ENCODE measurements around the gene CCDC50.

CCDC50 gene

GRCh38 chr3:191347228-191347627 is 18.0 kb downstream of the CCDC50 start:
- DNase-seq (ENCODE audit: low read depth in 2 of 2): no peak

- no peak for DNase-seq (ENCODE audit: low read depth in 2 of 2)
Observed at GRCh38 chr3:191348098-191348497, 18.9 kb downstream of the CCDC50 start.

- no peak for DNase-seq (ENCODE audit: low read depth in 2 of 2)
Observed at GRCh38 chr3:191350396-191351090, 21.3 kb downstream of the CCDC50 start.

- no peak for DNase-seq (ENCODE audit: low read depth in 2 of 2)
Observed at GRCh38 chr3:191352014-191352413, 22.8 kb downstream of the CCDC50 start.

- no peak for DNase-seq (ENCODE audit: low read depth in 2 of 2)
Observed at GRCh38 chr3:191353022-191353777, 24.0 kb downstream of the CCDC50 start.

GRCh38 chr3:191355406-191355805 is 26.2 kb downstream of the CCDC50 start:
- no peak for DNase-seq (ENCODE audit: low read depth in 2 of 2)

GRCh38 chr3:191356631-191357439 is 27.6 kb downstream of the CCDC50 start:
- no peak for DNase-seq (ENCODE audit: low read depth in 2 of 2)

GRCh38 chr3:191357909-191358308 is 28.7 kb downstream of the CCDC50 start:
- DNase-seq (ENCODE audit: low read depth in 2 of 2): no peak

GRCh38 chr3:191358929-191359328 is 29.7 kb downstream of the CCDC50 start:
- no peak for DNase-seq (ENCODE audit: low read depth in 2 of 2)

- DNase-seq (ENCODE audit: low read depth in 2 of 2): no peak
Observed at GRCh38 chr3:191360620-191361019, 31.4 kb downstream of the CCDC50 start.

- no peak for DNase-seq (ENCODE audit: low read depth in 2 of 2)
Observed at GRCh38 chr3:191361456-191361855, 32.3 kb downstream of the CCDC50 start.

- no peak for DNase-seq (ENCODE audit: low read depth in 2 of 2)
Observed at GRCh38 chr3:191362037-191362436, 32.8 kb downstream of the CCDC50 start.

GRCh38 chr3:191362524-191363090 is 33.4 kb downstream of the CCDC50 start:
- no peak for DNase-seq (ENCODE audit: low read depth in 2 of 2)

GRCh38 chr3:191363221-191363620 is 34.0 kb downstream of the CCDC50 start:
- no peak for DNase-seq (ENCODE audit: low read depth in 2 of 2)

GRCh38 chr3:191366675-191367074 is 37.5 kb downstream of the CCDC50 start:
- DNase-seq (ENCODE audit: low read depth in 2 of 2): no peak

- no peak for DNase-seq (ENCODE audit: low read depth in 2 of 2)
Observed at GRCh38 chr3:191368755-191369615, 39.8 kb downstream of the CCDC50 start.

- no peak for DNase-seq (ENCODE audit: low read depth in 2 of 2)
Observed at GRCh38 chr3:191369616-191370010, 40.4 kb downstream of the CCDC50 start.

GRCh38 chr3:191372122-191372521 is 42.9 kb downstream of the CCDC50 start:
- DNase-seq (ENCODE audit: low read depth in 2 of 2): no peak

GRCh38 chr3:191373327-191373726 is 44.1 kb downstream of the CCDC50 start:
- DNase-seq (ENCODE audit: low read depth in 2 of 2): no peak

- DNase-seq (ENCODE audit: low read depth in 2 of 2): no peak
Observed at GRCh38 chr3:191376516-191377141, 47.4 kb downstream of the CCDC50 start.
